AG09309 (cell line): ENCODE measurements around the gene NBEAL2.

ENCODE experiments used
- DNase-seq: peaks from one replicate; pipeline ENCODE4 v3.0.0-alpha.2; 2010; ENCODE audit warnings: low read depth
- H3K4me3 ChIP-seq: 2 replicates; pipeline ENCODE4 v1.5.1; 2011; ENCODE audit warnings: mild to moderate bottlenecking, low read depth, low read length, moderate library complexity; ENCODE audit not compliant: control insufficient read depth
- TF ChIP-seq, protein P1 (sequence below): IDR thresholded peaks from 2 replicates; pipeline ENCODE4 v1.5.1; 2011; ENCODE audit warnings: mild to moderate bottlenecking, low read depth, low read length, inconsistent platforms; ENCODE audit not compliant: insufficient read depth, control insufficient read depth; ENCODE audit errors: missing control alignments

Gene NBEAL2

DNA sequence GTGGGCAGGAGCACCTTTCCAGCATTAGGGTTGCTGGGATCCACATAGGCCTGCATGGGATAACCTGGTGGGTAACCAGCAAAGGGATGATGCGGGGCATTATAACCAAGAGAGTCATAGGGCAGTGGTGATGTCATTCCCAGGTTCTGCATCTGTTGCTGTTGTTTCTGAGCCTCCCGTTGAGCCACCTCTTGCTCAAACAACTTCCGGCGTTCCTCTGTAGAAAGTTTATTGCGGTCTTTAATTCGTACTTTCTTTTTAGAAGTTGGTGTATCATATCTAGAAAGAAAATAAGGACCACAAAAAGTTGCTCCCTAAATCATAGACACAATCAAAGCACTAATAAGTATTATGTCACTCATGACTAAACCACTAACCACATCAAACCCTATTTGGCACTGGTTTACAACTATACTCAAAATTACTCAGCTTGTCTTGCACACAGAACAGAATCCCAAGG, 77.8 kb downstream of the NBEAL2 start:
- H3K4me3 ChIP-seq = no peak overlapping the region
- TF ChIP-seq, protein P1, sequence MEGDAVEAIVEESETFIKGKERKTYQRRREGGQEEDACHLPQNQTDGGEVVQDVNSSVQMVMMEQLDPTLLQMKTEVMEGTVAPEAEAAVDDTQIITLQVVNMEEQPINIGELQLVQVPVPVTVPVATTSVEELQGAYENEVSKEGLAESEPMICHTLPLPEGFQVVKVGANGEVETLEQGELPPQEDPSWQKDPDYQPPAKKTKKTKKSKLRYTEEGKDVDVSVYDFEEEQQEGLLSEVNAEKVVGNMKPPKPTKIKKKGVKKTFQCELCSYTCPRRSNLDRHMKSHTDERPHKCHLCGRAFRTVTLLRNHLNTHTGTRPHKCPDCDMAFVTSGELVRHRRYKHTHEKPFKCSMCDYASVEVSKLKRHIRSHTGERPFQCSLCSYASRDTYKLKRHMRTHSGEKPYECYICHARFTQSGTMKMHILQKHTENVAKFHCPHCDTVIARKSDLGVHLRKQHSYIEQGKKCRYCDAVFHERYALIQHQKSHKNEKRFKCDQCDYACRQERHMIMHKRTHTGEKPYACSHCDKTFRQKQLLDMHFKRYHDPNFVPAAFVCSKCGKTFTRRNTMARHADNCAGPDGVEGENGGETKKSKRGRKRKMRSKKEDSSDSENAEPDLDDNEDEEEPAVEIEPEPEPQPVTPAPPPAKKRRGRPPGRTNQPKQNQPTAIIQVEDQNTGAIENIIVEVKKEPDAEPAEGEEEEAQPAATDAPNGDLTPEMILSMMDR = no peak
- peak; percentile 24 for DNase-seq
